ENCODE data around the gene OXA1L. TPM values are rescaled to one million over a fixed set of nuclear protein-coding genes. Genes with fewer than 3 reads are reported as not detected.

OXA1L gene
- polyA plus RNA-seq, 1 donor (not counting 4 experiments of a cell fraction or from before 2014, with no cell fraction given), result 130 TPM

DNA sequence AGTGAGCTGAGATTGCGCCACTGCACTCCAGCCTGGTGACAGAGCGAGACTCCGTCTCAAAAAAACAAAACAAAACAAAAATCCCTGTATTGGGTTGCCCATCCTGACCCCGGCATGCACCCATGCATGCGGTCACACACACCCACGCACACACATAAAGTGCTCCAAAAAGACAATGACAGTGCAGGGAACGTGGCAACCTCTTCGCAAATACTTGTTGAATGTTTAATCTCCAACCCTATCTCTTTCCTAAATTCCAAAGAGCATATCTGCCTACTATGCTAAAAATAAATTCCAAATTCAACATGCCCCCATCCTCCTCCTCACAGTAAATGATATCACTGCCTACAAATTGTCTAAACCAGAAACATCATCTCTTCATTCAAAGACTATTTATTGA lies 35.2 kb downstream of the OXA1L start:
- H3K27me3 ChIP-seq (ENCODE audit: control insufficient read depth, extremely low read depth, insufficient read depth, low read length), result no peaks in the 10 kb centered on the region
- TF ChIP-seq EZH2 (IDR thresholded peaks at IDR 0.05; ENCODE audit: low read length), result no peak
- TF ChIP-seq, protein P1, sequence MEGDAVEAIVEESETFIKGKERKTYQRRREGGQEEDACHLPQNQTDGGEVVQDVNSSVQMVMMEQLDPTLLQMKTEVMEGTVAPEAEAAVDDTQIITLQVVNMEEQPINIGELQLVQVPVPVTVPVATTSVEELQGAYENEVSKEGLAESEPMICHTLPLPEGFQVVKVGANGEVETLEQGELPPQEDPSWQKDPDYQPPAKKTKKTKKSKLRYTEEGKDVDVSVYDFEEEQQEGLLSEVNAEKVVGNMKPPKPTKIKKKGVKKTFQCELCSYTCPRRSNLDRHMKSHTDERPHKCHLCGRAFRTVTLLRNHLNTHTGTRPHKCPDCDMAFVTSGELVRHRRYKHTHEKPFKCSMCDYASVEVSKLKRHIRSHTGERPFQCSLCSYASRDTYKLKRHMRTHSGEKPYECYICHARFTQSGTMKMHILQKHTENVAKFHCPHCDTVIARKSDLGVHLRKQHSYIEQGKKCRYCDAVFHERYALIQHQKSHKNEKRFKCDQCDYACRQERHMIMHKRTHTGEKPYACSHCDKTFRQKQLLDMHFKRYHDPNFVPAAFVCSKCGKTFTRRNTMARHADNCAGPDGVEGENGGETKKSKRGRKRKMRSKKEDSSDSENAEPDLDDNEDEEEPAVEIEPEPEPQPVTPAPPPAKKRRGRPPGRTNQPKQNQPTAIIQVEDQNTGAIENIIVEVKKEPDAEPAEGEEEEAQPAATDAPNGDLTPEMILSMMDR (optimal IDR thresholded peaks at IDR 0.05 in 1 of 3, IDR thresholded peaks at IDR 0.05 in 1 of 3, conservative IDR thresholded peaks at IDR 0.05 in 1 of 3; ENCODE audit: extremely low read depth in 1 of 3, insufficient read depth in 2 of 3, low read length in 3 of 3), result no peak
- no peaks in the 10 kb centered on the region for H3K4me1 ChIP-seq (ENCODE audit: control insufficient read depth, extremely low read depth, insufficient read depth, low read length)
- H2AFZ ChIP-seq (ENCODE audit: control insufficient read depth, low read length), result no peak overlapping the region
- no peak overlapping the region for H3K4me2 ChIP-seq (ENCODE audit: control insufficient read depth, extremely low read depth, insufficient read depth, low read depth, low read length)
- H3K79me2 ChIP-seq (ENCODE audit: control insufficient read depth, insufficient read depth, low read length), result no peaks in the 10 kb centered on the region
- H3K27ac ChIP-seq (ENCODE audit: control insufficient read depth, insufficient read depth, low read length), result no peak overlapping the region
- no peak for DNase-seq (ENCODE audit: low read depth, low spot score)
- H3K9me1 ChIP-seq (ENCODE audit: control insufficient read depth, extremely low read depth, insufficient read depth, low read length), result no peaks in the 10 kb centered on the region
- FAIRE-seq, result no peak
- H3K4me3 ChIP-seq (ENCODE audit: control insufficient read depth in 2 of 3, extremely low read depth in 1 of 3, insufficient read depth in 2 of 3, low read depth in 1 of 3, low read length in 3 of 3), result no peak overlapping the region
- no peaks in the 10 kb centered on the region for H3K9me3 ChIP-seq (ENCODE audit: control insufficient read depth, low read depth, low read length)
- no peak overlapping the region for H3K9ac ChIP-seq (ENCODE audit: control insufficient read depth, extremely low read depth, insufficient read depth, low read length)
- no peaks in the 10 kb centered on the region for H3K36me3 ChIP-seq (ENCODE audit: control insufficient read depth in 2 of 2, extremely low read depth in 1 of 2, insufficient read depth in 2 of 2, low read length in 2 of 2)
- dilution Hi-C loops (cut with MboI; ENCODE audit: extremely low pct_ligation_motif_present, low sequenced_read_pairs), result no loop called here
- H4K20me1 ChIP-seq (ENCODE audit: control insufficient read depth, extremely low read depth, insufficient read depth, low read length), result no peaks in the 10 kb centered on the region

DNA sequence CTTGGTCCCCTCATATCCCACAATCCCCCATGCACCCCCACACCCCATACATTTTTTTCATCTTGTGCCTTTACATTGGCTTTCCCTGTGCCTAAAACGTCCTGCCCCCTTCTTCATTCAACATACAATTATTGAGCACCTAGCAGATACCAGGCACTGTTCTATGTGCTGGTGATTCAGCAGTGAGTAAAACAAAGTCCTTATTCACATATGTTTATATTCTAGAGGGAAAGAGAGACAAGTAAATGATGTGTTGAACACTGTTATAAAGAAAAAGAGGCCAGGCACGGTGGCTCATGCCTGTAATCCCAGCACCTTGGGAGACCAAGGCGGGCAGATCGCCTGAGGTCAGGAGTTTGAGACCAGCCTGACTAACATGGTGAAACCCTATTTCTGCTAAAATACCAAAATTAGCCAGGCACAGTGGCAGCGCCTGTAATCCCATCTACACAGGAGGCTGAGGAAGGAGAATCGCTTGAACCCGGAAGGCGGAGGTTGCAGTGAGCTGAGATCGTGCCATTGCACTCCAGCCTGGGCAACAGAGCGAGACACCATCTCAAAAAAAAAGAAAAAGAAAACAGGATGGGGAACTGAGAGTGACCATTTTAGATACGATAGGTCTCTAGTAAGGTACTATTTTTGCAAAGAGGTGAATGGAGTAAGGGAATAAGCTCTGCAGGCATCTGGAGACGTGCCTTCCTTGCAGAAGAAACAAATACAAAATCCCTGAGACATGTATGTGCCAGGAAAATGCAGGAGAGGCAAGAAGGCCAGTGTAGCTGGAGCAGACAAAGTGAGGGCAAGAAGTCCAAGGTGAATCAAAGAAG lies 36.6 kb downstream of the OXA1L start:
- dilution Hi-C loops (cut with MboI; ENCODE audit: extremely low pct_ligation_motif_present, low sequenced_read_pairs), result no loop called here

More for the DNA sequence above, 36.6 kb downstream of the OXA1L start:
- Histone ChIP-seq H3K9me3 (ENCODE audit: control insufficient read depth, low read depth, low read length) (no peaks in the 10 kb centered on the region), H3K4me2 (ENCODE audit: control insufficient read depth, extremely low read depth, insufficient read depth, low read depth, low read length) (no peak overlapping the region), H3K27me3 (ENCODE audit: control insufficient read depth, extremely low read depth, insufficient read depth, low read length) (no peaks in the 10 kb centered on the region), H3K4me3 (ENCODE audit: control insufficient read depth in 2 of 3, extremely low read depth in 1 of 3, insufficient read depth in 2 of 3, low read depth in 1 of 3, low read length in 3 of 3) (no peak overlapping the region), H2AFZ (ENCODE audit: control insufficient read depth, low read length) (no peak overlapping the region), H3K27ac (ENCODE audit: control insufficient read depth, insufficient read depth, low read length) (no peak overlapping the region), H3K9ac (ENCODE audit: control insufficient read depth, extremely low read depth, insufficient read depth, low read length) (no peak overlapping the region), H3K79me2 (ENCODE audit: control insufficient read depth, insufficient read depth, low read length) (no peaks in the 10 kb centered on the region), H3K36me3 (ENCODE audit: control insufficient read depth in 2 of 2, extremely low read depth in 1 of 2, insufficient read depth in 2 of 2, low read length in 2 of 2) (no peaks in the 10 kb centered on the region), H3K9me1 (ENCODE audit: control insufficient read depth, extremely low read depth, insufficient read depth, low read length) (no peaks in the 10 kb centered on the region), H4K20me1 (ENCODE audit: control insufficient read depth, extremely low read depth, insufficient read depth, low read length) (no peaks in the 10 kb centered on the region), H3K4me1 (ENCODE audit: control insufficient read depth, extremely low read depth, insufficient read depth, low read length) (peaks cover 10% of the 10 kb centered on the region)
- no peak for DNase-seq (ENCODE audit: low read depth, low spot score)
- TF ChIP-seq EZH2 (IDR thresholded peaks at IDR 0.05; ENCODE audit: low read length), result no peak
- TF ChIP-seq, protein P1 (optimal IDR thresholded peaks at IDR 0.05 in 1 of 3, IDR thresholded peaks at IDR 0.05 in 1 of 3, conservative IDR thresholded peaks at IDR 0.05 in 1 of 3; ENCODE audit: extremely low read depth in 1 of 3, insufficient read depth in 2 of 3, low read length in 3 of 3), result no peak
- no peak for FAIRE-seq

All from keratinocyte (primary cell).